GM19239 (cell line): ENCODE data around the gene FAM229A.

Experiments used
- DNase-seq: peaks from one replicate; pipeline ENCODE4 v3.0.0; 2011; ENCODE audit warnings: low spot score; ENCODE audit not compliant: insufficient read length
- FAIRE-seq: peaks from 2 replicates; lab custom pipeline; 2011; peaks lifted over from hg19 to GRCh38; lab: Jason Lieb, UNC

FAM229A gene

DNA sequence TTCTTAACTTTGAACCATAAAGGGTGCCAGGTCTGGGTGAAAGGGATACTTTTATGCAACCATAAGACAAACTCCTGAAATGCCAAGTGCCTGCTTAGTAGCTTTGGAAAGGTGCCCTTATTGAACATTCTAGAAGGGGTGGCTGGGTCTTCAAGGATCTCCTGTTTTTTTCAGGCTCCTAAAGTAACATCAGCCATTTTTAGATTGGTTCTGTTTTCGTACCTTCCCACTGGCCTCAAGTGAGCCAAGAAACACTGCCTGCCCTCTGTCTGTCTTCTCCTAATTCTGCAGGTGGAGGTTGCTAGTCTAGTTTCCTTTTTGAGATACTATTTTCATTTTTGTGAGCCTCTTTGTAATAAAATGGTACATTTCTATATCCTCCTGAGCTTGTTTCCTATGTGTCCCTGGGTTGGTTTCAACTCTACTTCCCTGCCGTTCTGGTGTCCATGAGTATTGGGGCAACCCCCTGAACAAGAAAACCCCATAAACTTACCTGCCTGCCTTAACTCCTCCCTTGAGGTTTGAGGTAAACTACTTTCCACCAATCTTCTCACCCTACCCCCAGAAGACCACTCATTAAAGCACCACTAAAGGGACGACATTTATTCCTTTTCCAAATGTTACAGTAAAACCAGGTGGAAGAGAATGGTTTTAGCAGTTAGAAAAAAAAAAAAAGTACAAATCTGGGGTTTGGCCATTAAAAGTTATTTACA, 28.9 kb downstream of the FAM229A start:
- FAIRE-seq: no peak

DNA sequence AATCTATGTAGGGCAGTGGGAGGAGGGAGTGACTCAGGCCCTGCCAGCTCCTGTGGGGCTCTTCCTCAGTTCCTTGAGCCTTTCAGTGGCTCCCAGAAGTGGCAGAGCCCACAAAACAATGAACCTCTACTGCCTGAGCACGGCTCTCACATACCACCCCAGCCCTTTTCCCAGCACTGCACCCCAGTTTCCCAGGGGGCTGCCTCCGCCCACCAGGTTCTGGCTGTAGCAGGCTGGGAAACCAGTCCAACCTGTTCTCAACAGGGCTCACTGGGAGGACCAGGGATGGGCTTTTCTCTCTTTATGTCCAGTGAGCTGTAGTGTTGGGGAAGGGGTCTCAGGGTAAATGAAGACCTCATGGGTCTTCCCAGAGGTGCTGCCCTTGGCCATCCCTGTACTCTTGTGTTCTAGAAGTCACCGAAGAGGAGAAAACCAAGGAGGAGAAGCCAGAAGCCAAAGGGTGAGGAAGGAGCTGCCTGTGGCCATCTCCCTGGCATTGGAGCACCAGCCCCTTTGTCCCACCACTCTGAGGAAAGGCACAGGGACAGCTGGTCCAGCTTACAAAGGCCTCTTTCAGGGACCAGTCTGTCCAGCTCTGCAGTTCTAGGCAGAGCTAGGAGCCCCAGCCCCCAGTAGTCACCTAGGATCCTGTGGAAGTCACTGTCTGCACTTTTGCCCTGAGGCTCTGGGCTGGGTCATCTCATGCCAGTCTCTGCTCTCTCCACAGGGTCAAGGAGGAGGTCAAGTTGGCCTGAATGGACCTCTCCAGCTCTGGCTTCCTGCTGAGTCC, 29.8 kb downstream of the FAM229A start:
- DNase-seq (no peak), FAIRE-seq (no peak)

More for the DNA sequence above, 28.9 kb downstream of the FAM229A start:
- no peak for DNase-seq

DNA sequence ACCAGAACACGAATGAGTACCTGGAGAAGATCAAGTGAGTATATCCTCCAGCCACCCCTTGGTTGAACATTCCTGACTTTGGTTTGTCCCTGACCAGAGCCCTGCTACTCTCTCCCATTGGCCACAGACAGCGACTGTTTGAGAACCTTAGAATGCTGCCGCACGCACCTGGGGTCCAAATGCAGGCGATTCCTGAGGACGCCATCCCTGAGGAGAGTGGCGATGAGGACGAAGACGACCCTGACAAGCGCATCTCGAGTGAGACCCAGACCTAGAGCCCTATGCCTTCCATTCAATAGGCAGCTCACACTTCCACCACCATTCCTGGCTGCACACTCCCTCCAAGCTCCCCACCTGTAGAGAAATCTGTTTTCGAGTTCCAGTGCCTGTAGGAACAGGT, 30.7 kb downstream of the FAM229A start:
- no peak for FAIRE-seq
- DNase-seq: no peak

DNA sequence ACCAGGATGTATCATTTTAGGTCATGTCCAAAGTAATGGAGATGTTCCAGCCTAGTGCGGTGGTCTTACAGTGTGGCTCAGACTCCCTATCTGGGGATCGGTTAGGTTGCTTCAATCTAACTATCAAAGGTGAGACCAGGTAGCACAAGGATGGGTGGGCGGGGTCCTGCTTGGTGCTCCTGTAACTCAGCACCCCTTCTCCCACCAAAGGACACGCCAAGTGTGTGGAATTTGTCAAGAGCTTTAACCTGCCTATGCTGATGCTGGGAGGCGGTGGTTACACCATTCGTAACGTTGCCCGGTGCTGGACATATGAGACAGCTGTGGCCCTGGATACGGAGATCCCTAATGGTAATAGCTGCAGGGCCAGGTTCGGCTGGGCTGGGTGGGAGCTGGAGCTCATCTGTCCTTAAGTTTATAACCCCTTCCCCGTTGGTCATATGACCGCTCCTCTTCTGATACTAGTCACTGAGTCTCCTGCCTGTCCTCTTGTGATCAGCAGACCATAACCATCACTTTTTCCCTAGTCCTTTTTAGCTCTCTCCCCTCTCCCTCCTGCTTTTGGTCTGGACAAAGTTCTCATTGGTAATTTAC, 31.6 kb downstream of the FAM229A start:
- DNase-seq (no peak), FAIRE-seq (no peak)

DNA sequence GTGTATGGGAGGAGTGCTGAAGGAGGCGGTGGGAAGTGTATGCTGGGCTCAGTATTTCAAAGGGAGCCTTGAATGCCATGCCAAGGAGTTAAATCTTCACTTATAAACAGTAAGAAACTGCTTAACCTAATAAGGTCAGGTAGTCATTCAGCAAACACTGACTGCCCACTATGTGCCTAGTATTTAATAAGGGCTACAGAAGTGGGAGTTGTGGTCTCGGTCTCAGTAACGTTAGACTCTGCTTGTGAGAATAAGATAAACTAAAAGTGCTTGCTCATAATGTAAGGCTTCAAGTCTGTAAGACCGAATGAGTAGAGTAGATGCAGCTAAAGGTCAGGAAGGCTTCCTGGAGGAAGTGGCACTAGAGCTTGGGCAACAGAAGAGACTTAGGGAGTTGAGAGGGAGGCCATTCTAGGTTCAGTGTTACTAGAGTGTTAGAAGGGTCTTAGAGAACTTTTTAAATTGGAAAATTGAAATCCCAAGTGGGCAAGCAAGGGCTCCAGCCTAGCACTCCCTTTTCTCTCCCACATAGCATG, 32.3 kb downstream of the FAM229A start:
- DNase-seq (no peak), FAIRE-seq (no peak)

DNA sequence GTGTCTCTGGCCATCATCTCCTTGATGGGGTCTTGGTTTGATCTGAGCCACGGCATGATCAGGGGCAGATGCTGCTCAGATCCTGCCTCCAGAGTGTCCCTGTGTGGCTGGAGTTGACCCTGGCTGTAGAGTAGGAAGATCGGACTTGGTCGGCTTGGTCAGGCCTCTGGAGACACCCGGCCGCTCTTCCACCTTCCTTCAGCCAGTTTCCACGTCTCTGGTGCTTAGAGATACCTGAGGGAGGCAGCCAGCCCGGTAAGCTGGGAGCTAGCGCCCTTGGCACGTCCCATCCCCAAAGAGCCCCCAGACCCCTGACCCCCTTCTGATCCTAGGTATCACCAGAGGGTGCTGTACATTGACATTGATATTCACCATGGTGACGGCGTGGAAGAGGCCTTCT, 35.1 kb downstream of the FAM229A start:
- FAIRE-seq (no peak), DNase-seq (no peak)

DNA sequence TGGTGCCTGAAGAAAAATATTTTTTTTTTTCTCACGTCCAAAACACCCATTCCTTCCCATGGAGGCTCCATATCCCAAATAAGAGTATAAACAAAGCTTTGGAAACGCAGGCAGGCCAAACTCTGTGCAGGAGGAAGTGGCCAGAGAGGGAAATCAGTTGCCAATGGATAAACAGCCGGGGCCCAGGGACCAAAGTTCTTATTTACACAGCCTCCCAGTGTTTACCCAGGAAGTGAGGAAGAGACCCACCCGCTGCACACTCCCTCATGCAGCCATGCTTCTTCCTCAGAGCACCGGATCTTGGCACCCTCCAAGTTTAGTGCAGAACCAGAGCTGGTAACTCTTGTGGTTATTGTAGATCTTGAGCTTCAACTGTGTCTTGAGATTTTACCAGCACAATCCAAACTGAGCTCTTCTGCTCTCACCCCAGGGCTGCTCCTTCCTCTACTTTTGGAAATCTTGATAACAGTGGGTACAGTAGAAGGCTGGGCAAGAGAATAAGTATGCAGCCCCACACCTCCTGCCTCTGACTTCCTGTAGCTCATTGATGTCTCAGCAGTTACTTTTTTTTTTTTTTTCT, 40.5 kb downstream of the FAM229A start:
- FAIRE-seq: peak; percentile 47
- DNase-seq: no peak

DNA sequence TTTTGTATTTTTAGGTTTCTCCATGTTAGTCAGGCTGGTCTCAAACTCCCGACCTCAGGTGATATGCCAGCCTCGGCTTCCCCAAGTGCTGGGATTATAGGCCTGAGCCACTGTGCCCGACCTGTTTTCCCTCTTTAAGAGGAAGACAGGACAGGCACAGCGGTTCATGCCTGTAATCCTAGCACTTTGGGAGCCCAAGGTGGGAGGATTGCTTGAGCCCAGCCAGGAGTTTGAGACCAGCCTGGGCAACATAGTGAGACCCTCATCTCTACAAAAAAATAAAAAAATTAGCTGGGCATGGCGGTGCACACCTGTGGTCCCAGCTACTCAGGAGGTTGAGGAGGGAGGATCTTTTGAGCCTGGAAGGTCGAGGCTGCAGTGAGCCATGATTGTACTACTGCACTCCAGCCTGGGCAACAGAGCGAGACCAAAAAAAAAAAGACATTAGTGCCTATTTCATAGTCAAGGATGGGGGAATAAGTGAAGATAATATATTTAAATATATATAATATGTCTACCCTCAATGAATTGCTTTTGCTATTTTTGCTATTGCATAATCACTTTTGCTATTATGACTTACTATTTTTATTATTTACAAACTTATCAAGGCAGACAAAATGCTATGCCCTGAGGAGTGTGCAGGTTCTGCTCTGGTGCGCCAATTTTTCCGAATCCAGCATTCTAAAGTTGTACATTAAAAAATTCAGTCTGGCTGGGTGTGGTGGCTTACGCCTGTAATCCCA, 44.0 kb downstream of the FAM229A start:
- no peak for FAIRE-seq
- no peak for DNase-seq

DNA sequence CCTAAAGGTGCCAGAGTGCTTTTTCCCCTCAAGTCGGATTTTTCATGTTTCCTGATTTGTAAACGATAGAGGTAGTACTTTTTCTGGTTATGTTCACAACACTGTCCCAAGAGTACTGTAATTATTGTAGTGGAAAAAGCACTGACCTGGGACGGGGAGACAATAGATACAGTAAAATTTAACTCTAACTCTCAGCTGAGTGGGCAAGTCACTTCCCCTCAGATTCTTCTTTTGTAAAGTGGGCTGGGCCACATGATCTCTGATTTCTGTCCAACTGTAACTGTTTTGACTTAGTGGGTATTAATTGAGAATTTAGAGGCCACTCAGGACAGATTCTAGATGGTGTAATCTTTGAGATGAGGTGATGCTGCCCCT, 45.4 kb downstream of the FAM229A start:
- FAIRE-seq (no peak), DNase-seq (no peak)

DNA sequence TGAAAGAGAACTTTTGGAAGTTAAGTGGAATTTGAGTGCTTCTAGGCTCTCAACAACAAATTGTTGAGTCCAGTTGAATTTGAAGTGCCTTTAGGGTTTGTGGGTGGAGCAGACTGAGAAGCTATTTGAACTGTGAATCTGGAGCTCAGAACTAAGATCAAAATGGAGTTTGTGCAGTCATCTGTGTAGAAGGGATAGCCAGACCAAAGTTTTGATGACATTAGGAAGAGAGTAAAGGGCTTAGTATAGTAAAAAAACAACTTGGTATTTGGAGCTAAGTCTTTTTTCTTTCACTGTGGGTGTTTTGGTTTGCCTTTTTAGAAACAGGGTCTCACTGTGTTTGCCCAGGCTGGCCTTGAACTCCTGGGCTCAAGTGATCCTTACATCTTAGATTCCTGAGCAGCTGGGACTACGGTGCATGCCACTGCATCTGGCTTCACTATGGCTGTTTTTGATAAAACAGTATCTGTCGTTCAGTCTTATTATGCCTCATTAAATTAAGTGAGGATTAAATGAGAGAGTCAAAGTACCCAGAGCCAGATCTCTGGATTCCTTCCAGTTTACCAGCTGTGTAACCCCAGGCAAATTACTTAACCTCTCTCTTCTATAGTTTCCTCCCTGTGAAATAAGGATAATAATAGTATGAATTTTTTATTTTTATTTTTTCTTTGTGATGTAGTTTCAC, 50.4 kb downstream of the FAM229A start:
- no peak for FAIRE-seq
- DNase-seq: no peak
